ENCODE results near the gene MTCH2. TPM values are rescaled to one million over a fixed set of nuclear protein-coding genes. Genes with fewer than 3 reads are reported as not detected.

The MTCH2 gene
- 117 TPM in 2 replicates for total RNA-seq

GRCh38 chr11:47642099-47642855 lies at the start of gene MTCH2:
Gene MTCH2 (minus strand): TSS chr11:47642559. CDS start chr11:47642465, 94 bp downstream.

DNA sequence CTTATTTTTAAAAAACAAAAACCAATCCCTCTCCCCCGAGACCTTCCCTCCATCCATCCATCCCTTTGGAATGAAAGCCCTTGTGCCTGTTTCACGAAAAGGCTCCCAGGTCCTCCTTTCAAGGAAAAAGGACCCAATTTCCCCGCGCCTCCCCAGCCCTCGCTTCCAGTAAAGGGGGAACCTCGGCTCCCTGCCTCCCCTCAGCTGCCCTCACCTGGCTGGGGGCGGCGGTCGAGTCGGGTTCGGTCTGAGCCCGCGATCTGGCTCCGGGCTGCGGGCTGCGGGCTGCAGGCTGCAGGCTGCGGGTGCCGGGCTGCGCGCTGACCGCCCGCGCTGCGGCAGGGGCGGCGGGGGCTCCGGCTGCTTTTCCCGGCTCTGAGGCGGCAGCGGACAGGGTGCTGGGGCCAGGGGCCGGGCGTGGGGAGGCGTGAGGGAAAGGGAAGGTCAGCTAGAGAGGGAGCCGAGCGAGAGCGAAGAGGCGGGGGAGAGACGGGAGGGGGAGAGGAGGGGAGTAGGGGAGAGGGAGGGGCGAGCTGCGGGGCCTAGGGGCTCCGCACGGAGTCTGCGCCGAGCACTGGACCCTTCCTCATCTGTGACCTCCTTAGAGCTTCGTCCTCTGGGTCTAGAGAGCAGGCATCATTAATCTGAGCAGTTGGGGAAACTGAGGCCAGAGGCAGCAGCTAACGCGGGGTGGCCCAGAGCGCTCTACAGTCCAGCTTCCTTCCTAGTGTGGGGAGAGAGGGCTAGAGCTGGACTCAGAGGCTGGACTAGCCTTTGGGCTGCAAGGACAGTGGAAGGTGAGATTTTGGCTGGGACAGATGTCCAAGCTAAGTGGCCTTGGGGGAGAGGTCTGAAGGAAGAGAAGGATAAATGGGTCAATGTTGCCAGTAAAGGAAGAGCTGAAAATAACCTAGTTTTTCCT lies 48.2 kb downstream of the MTCH2 start, which contains the start of gene C1QTNF4:
Gene C1QTNF4, minus strand, starts transcription at position 478 of the 922 bp plus-strand sequence. CDS start 3,601 bp downstream, outside the sequence.

DNA sequence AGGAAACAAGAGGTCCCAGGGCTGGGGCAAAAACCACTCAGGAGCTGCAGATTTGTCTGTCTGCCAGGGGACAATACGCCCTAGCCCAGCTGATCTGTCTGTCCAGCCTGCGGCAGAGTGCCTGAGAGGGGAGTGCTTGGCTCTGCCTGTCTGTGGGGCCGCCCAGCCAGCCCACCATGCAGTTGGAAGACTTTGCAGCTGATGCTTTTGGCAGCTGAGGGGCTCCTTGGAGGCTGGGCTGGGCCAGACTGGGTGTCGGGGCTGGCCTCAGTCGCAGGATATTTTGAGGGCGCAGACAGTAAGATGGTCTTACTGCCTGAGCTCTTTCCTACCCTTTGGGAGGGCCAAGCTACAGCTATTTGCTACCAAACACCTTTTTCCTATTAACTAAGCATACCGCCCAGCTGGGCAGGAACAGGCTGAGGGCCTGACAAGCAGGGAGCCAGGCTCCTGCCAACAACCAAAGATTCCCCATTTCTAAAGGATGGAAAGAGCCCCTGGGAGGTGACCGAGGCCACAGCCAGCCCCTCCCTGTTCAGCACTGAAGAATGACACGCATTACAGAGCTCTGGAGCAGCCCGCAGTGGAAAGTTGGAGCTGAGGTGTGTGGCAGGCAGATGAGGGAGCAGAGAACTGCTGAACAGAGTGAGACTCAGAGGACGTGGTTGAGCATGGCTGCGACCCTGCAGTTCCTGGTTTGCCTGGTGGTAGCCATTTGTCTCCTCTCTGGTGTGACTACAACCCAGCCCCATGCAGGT lies 56.1 kb downstream of the MTCH2 start, which contains the start of gene FAM180B:
Gene FAM180B, plus strand, starts transcription at position 581 of the 758 bp plus-strand sequence. Its CDS starts 91 bp downstream, at position 672.

GRCh38 chr11:47578524-47579494 lies 63.5 kb downstream of the MTCH2 start, which contains the start of the genes KBTBD4 and NDUFS3:
Gene KBTBD4 (minus strand): TSS chr11:47578970. CDS start chr11:47578951, 19 bp downstream.
Gene NDUFS3 (plus strand): TSS chr11:47579074. CDS start chr11:47579092, 18 bp downstream.

Other genes starting within 250 kb of the MTCH2 start
- 157 and 162 TPM in 2 replicates for gene SLC39A13, start 234.0 kb downstream of the MTCH2 start, total RNA-seq
- 258 and 272 TPM in 2 replicates for gene PSMC3, start 216.1 kb downstream of the MTCH2 start, total RNA-seq
- 0.18 TPM in 1 of 2 replicates, not detected in the other for gene RAPSN, start 193.4 kb downstream of the MTCH2 start, total RNA-seq
- 60.5 and 101 TPM in 2 replicates for gene CELF1, start 89.4 kb downstream of the MTCH2 start, total RNA-seq
- gene PTPMT1, start 77.0 kb downstream of the MTCH2 start, total RNA-seq: 120 and 148 TPM in 2 replicates
- gene KBTBD4, start 63.6 kb downstream of the MTCH2 start, total RNA-seq: 22.9 and 28.3 TPM in 2 replicates
- 82.4 and 101 TPM in 2 replicates for gene NDUFS3, start 63.5 kb downstream of the MTCH2 start, total RNA-seq
- gene FAM180B, start 55.9 kb downstream of the MTCH2 start, total RNA-seq: not detected in 2 replicates
- gene C1QTNF4, start 48.1 kb downstream of the MTCH2 start, total RNA-seq: 2.6 and 3.2 TPM in 2 replicates
- 0.86 and 10.3 TPM in 2 replicates for gene AGBL2, start 72.8 kb upstream of the MTCH2 start, total RNA-seq
- gene FNBP4, start 124.8 kb upstream of the MTCH2 start, total RNA-seq: 11.2 and 38.1 TPM in 2 replicates
- gene NUP160, start 205.8 kb upstream of the MTCH2 start, total RNA-seq: 10.1 and 17.4 TPM in 2 replicates

Data from myometrial cell (primary cell).